GM19372 (cell line): ENCODE measurements around the gene POR.

Experiments
- ATAC-seq: cut with Tn5 transposase; IDR thresholded peaks from one replicate; pipeline ENCODE4 v1.9.1; 2021; ENCODE audit warnings: mild to moderate bottlenecking, low read depth, moderate library complexity; ENCODE audit not compliant: unreplicated experiment

POR gene

DNA sequence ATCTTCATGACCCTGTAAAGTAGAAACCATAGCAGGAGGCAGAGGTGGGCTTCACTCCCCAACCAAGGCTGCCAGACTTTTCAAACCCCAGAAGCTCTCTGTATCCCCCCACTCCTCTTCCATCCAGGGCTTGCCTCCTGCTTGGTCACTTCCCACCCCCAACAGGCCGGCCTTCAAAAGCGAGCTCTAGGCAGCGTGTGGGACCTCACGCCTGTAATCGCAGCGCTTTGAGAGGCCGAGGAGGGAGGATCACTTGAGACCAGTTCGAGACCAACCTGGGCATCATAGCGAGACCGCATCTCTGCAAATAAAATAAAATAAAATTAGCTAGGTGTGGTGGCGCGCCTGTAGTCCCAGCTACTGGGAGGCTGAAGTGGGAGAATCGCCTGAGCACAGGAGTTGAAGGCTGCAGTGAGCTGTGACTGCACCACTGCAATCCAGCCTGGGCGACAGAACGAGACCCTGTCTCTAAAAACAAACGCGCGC lies 743 bp upstream of the POR start:
- no peak for ATAC-seq

DNA sequence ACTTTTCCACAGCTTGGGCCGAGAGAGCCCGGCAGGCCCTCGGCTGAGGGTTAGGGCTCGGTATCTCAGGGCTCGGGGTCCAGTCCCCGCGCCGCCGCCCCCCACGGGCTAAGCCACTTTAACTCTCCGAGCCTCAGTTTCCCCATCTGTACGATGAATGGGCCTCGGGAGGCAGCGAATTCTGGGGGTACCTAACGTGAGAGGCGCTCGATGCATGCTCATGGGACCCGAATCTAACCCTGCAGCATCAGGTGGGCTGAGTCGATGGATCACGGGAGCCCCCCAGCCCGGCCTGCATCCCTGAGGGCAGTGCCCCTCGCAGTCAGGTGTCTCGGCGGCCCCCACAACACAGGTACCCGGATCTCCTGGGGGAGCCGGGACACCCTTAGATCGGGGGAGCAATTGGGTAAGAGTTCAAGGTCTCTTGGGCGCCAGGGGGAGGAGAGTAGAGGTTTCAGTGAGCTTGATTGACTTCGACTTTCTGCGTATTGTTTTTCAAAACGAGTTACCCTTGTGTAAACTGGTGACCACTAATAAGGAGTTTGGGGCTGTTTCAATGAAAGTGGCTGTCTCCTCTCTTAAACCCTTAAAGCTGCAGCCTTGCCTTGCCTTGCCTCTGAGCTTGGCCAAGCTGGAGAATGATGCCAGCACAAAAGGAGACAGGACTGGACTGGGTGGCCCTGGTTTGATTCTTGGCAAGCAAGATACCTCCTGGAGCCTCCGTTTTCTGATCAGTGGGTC lies 631 bp downstream of the POR start:
- no peak for ATAC-seq

DNA sequence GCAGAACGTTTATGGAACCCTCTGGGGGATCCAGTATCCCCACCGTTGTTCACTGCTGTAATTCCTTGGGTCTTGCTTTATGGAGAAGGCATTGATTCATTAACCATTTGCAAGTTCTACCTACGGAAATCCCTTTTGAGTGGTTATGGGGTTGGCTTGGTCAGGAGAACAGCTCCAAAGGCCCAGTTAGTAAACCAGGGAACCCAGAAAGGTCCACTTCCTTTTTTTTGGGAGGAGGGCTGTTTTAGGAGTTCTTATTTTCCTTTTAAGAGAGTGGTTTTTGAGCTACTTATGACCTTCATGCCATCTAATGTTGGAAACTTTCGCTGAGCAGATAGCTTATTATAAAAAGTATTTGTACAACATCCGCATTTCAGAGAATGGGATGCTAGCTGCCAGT lies 1.3 kb downstream of the POR start:
- ATAC-seq = no peak

DNA sequence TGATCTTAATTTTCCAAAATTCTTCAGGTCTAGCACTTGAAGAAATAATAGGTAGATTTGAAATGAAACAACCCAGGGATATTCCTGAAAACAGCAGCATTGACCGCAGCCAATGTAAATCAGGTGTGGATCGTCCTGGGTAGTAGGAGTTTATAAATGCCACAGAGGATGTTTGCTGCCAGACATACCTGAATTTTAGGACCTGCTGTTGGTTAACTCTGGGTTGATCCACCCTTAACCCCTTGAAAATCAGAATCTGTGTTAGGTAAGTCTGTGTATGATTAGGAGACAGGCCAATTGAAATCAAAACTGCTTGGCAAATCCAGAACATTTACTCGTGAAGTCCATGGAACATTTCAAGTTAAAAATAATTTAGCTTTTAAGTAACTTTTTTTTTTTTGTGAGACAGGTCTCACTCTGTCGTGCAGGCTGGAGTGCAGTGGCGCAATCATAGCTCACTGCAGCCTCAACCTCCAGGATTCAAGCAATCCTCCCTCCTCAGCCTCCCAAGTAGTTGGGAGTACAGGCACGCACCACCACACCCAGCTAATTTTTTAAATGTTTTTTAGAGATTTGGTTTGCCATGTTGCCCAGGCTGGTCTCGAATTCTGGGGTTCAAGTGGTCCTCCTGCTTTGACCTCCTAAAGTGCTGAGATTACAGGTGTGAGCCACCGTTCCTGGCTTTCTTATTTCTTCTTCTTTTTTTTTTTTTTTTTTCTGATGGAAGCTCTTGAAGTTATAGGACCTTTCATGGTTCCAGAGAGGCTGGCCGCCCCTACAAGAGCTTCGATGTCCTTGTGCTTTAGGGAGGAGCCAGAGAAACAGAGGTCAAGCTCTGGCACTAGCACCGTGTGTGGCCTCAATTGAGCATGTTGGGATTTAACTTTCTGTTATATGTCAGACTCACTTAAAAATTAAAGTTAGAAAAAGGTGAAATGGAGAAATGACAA lies 2.0 kb downstream of the POR start:
- no peak for ATAC-seq

DNA sequence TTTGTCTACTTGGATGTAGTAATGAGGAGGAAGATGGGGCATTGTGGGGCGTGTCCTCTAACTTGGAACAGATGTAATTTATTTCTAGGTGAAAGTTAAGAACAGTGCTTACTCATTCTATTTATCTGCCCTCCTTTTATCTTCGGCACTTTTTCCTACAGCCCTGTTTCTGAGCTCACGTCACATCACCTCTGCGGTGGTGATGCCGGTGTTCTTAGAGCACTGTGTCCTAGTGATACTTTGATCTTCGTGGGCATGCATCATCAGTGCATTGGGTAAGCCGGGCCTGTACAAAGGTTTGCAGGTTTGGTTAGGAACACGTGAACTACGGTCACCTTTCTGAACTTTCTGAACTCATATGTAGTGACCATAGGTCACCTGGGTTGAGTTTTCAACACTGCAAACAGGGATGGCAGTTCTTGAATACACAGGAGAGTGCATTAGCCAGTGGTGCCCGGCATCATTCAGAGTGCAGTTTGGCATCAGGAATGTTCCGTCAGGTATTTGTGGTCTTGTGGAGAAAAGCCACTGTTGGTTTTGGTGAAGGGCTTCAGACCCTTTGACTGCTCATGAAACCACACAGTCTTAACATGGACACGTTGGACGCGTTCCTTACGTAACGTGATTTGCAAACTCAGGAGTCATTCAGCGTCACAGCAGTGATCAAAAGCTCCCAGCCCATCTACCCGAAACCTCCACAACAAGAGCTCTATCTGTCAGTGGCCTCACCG lies 5.6 kb downstream of the POR start:
- no peak for ATAC-seq

DNA sequence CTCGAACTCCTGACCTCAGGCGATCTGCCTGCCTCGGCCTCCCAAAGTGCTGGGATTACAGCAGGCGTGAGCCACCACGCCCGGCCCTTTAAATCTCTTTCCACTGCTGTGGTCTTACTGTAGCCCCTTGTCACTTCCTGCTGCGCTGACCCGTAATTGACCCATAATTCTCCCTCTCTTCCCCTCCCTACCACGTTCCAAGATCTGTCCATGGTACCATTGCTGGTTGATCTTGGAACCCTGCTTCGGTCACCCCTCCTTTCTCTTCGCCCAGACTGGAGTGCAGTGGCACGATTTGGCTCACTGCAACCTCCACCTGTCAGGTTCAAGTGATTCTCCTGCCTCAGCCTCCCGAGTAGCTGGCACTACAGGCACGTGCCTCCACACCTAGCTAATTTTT lies 6.5 kb downstream of the POR start:
- ATAC-seq = no peak

DNA sequence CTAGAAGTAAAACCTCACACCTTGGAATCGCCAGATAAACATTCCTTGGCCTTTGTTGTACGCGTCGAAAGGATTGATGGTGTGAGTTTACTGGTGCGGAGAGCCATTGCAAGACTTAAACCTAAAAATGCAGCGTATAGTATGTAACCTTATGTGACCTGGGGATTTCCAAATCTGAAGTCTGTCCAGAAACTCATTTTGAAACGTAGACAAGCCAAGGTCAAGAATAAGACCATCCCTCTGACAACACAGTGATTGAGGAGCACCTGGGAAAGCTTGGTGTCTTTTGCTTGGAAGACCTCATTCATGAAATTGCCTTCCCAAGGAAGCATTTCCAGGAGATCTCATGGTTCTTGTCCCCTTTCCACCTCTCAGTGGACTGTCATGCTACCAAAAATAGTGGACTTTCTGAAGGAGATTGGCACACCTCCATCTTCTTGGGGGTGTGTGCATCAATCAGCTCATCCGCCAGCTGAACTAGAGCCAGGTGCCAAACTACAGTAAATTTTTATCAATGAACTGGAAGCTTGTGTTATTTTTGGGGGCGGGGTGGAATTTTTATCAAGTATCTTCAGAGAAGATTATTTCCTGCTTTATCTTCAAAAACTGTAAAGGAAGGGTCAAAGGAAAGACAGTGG lies 8.1 kb downstream of the POR start:
- ATAC-seq = no peak

DNA sequence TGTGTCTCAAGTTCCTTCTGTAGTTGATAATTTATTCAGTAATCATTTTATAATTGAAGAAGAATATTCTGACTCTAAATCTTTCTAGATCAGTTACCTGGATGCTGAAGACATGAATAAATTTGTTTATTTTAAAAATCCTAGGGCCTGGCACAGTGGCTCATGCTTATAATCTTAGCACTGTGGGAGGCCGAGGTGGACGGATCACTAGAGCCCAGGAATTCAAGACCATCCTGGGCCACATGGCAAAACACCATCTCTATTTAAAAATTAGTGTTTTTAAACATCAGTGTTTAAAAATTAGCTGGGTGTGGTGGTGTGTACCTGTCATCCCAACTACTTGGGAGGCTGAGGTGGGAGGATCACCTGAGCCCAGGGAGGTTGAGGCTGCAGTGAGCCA lies 9.3 kb downstream of the POR start:
- ATAC-seq = no peak

DNA sequence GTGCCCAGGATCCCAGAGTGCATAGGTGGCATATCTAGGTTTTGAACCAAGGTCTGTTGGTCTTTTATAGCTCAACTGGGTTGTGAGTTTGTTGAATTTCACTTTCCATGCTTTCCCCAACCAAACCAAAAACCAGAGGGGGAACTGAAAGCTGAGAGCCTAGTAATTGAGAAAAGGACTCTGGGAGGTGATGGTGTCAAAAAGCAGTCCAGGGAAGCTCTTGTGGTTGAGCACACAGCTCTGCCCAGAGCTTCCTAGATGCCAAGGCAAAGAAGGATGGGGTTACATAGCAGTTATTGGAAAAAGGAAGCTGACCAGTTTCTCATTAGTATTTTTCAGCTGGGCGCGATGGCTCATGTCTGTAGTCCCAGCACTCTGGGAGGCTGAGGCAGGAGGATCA lies 9.9 kb downstream of the POR start:
- ATAC-seq = no peak

DNA sequence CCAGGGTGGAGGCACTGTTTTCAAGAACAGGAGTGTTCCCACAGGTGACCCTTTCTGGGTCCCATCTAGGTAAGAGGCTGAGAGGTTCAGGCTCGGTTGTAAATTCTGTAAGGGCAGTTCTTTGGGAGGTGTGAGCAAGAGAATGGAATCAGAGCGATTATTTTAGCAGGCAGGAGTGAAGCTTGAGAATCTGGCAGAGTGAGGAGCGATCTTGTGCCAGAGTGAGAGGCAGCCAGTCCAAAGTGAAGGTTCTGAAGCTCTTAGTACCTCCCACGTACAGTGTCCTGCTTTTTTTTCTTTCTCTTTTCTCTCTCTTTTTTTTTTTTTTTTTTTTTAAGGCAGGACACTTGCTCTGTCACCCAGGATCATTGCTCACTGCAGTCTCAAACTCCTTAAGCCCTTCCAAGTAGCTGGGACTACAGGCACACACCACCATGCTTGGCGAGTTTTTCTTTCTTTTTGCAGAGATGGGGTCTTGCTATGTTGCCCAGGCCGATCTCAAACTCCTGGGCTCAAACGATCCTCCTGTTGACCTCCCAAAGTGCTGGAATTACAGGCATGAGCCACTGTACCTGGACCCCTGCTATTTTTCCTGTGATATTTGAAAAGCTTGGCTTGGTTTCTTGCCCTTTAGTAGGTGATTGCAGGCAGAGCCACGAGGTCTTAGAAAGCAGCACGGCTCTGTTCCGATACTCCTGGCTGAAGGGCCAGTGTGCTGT lies 10.9 kb downstream of the POR start:
- ATAC-seq = no peak

DNA sequence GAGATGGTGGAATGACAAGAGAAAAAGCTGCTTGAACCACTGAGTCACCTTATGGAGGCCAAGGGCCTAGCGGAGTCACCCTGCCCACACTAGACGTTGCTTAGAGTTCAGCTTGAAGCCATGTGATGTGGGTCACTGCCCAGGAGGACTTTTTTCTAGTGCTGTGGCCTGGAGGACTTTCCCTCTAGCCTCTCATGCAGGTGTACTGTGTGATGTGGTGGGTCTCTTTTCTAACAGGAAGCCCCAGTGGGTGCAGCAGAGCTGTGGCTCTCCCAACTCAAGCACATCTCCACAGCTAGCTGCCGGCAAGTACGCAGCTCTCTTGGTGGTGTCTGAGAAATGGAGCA lies 13.6 kb downstream of the POR start:
- no peak for ATAC-seq

DNA sequence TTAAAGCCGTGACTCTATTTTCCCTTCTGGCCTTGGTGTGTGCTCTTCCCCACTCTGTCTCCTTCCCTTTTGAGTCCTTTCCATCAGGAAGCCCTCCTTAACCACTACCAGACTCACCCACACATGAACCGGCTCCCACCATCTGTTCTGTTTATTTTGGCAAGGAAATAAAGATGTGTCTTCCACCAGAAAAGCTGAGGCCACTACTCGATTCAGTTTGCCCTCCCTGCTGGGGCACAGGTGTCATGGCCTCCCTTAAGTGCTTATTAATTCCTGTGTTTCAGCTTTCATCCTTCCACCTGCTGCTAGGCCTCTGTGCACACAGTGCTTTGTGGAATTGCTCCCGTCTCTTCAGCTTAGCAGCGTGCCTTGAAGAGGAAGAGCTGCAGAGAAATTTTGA lies 16.7 kb downstream of the POR start:
- ATAC-seq = no peak

DNA sequence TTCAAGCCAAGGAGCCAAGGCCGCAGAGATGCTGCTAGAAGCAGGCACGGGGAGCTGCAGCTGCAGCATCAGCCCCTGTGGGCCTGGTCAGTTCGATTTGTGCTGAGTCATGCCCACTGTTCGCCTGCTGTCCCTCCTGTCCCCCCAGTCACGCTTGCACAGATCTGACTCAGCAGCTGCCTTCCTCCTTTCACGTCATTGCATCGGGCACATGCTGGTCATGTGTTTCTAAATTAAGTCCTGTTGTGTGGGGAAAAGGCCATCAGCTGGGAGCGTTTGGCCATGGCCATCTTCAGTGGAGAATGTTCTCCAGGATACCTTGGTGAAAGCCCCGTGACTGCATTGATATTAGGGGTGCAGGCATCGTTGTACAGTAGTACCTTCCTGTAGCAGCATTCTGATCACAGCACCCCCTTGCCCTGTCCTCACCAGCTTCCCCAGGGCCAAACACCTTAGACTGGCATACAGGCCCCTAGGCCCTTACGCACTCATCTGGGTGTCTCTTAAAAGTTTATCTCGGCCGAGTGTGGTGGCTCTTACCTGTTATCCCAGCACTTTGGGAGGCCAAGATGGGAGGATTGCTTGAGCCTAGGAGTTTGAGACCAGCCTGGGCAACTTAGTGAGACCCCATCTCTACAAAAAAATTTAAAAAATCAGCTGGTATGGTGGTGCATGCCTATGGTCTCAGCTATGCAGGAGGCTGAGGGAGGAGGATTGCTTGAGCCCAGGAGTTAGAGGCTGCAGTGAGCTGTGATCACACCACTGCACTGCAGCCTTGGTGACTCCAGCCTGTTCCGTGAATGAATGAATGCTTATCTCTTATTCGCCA lies 23.2 kb downstream of the POR start:
- no peak for ATAC-seq

DNA sequence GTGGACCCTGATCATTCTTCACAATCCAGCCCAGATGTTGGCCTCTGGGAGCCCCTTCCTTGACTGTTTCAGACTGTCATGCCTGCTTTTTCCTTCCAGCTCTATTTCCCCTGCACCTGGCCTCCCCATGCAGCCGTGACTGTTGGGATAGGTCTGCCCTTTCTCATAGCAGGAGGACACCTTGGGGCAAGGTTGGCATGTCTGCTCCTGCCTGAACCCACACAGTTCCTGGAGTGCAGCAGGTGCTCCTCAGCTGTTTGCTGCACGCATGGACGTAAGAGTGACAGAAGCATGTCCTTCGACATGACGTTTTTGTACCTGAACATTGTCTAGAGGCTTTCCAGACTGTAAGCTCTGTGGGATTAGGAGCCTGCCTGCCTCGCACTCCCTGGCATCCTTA lies 24.0 kb downstream of the POR start:
- no peak for ATAC-seq

DNA sequence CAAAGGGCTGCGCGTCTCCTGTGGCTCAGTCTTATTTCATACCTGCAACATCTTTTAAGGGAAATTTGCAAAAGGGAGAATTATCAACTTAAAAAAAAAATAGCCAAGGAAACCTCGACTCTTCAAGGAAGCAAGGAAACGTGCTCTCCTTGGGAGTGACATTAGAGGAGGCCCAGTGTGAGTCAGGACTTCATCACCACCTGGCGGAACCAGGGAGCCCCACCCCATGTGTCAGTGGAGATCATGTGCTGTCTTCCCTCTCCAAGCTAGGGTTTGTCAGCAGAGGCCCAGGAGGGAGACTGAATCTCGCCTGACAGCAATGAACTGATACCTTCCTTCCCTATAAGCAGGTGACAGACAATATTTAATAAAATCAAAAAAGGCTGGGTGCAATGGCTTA lies 28.9 kb downstream of the POR start:
- no peak for ATAC-seq

DNA sequence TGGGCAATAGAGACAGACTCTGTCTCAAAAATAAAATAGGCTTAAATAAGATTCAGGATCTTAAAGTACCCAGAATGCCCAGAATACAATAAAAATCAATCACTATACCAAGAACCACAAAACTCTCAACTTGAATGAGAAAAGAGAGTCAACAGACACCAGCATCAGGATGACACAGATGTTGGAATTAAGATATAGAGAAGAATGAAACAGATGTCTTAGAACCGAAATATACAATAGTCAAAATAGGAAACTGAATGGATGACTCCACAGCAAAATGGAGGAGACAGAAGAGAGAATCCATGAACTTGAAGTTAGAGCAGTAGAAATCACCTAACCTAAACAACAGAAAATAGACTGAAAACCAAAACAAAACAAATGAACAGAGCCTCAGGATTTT lies 29.6 kb downstream of the POR start:
- ATAC-seq = no peak

DNA sequence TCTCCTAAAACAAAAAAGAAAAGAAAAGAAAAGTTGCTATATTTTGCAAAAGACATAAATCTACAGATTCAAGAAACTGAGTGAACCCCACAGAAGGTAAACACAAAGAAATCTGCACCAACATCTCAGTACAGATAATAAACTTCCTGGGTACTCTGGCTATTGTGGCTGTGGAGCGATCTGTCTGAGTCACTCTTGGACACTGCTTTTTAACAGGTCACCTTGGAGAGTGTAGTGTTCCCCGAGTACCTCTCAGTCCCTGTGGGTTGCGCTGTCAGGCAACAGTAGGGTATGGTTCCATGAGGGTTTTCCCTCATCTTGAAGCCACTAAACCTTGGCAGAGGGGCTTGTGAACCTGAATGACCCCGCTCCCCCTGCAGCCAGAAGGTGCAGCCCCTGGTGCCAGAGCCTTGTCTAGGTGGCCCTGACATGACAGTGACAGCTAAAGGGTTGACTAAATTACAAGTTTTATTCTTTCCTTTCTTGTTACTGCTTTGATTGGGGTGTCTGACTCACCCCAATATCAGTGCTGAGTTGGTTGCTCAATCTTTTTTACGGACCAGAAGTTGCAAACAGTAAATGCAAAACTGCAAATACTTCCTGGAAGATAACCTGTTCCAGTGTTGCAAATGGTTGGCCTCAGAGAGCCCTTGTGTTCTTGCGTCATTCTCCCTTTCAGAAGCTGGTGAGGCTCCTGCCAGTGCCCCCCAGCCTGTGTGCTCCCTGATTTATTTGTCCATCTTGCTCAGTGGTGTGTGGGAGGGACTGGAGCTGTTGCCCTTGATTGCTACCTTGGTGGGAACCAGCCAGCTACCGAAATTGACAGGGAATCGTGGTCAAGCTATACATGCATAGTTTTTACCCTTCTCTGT lies 30.6 kb downstream of the POR start:
- no peak for ATAC-seq

DNA sequence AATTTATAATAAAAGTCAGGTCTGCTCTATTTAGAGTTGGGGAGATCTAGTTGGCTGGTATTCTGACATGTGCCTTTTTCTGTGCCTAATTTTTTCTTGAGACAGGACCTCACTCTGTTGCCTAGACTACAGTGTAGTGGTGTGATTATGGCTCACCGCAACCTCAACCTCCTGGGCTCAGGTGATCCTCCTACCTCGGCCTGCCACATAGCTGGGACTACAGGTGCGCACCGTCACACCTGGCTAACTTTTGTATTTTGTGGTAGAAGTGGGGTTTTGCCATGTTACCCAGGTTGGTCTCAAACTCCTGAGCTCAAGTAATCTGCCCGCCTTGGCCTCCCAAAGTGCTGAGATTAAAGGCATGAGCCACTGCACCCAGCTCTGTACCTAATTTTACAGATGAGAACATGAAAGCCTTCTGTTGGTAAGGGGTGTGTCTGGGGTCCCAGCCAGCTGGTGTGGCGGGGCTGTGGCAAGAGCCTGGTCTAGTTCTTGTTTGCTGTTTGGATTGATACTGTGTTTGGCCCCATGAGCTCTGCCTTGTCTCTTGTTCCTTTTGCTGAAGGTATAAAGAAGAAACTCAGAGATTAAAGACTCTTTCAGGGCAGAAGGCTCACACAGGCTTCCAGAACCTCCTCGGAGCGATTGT lies 31.4 kb downstream of the POR start:
- ATAC-seq = no peak
